HepG2 (cell line): ENCODE results near the gene RBM6. TPM values are rescaled to one million over a fixed set of nuclear protein-coding genes. Genes with fewer than 3 reads are reported as not detected.

Experiments used
- AGO1 ChIP-seq: fragments of 200-400 bp; formaldehyde crosslinking; IDR thresholded peaks from 2 replicates; pipeline ENCODE4 v1.6.1; 2017; ENCODE audit warnings: mild to moderate bottlenecking, low read depth, low read length, moderate library complexity; ENCODE audit not compliant: poor library complexity, severe bottlenecking
- GATAD2A ChIP-seq: IDR thresholded peaks from 2 replicates; pipeline ENCODE4 v1.6.1; 2016
- KLF13 ChIP-seq: sonication (generic); formaldehyde crosslinking; IDR thresholded peaks from 2 replicates; pipeline ENCODE4 v1.4.0; 2020; ENCODE audit warnings: mild to moderate bottlenecking, missing genetic modification reagents
- KLF6 ChIP-seq: IDR thresholded peaks from 2 replicates; pipeline ENCODE4 v1.8.0; 2016; ENCODE audit warnings: missing biosample characterization, missing genetic modification reagents
- RARG ChIP-seq: sonication (generic); formaldehyde crosslinking; IDR thresholded peaks from 2 replicates; pipeline ENCODE4 v1.4.0; 2020; ENCODE audit warnings: low read depth, mild to moderate bottlenecking, missing genetic modification reagents
- TEAD3 ChIP-seq: optimal IDR thresholded peaks from 2 replicates; pipeline ENCODE3; 2016; ENCODE audit warnings: borderline replicate concordance
- ZNF225 ChIP-seq: sonication (generic); formaldehyde crosslinking; IDR thresholded peaks from 2 replicates; pipeline ENCODE4 v1.4.0; 2020; ENCODE audit warnings: mild to moderate bottlenecking, missing genetic modification reagents
- ZNF263 ChIP-seq: sonication (generic); formaldehyde crosslinking; IDR thresholded peaks from 2 replicates; pipeline ENCODE4 v1.4.0; 2020; ENCODE audit warnings: missing genetic modification reagents
- ZNF264 ChIP-seq: sonication (generic); formaldehyde crosslinking; IDR thresholded peaks from 2 replicates; pipeline ENCODE4 v1.4.0; 2020; ENCODE audit warnings: missing genetic modification reagents
- ZNF343 ChIP-seq: sonication (generic); formaldehyde crosslinking; IDR thresholded peaks from 2 replicates; pipeline ENCODE4 v1.4.0; 2020; ENCODE audit warnings: mild to moderate bottlenecking, missing genetic modification reagents
- ZNF510 ChIP-seq: sonication (generic); formaldehyde crosslinking; IDR thresholded peaks from 2 replicates; pipeline ENCODE4 v1.4.0; 2020; ENCODE audit warnings: low read depth, mild to moderate bottlenecking, missing genetic modification reagents
- ZNF670 ChIP-seq: sonication (generic); formaldehyde crosslinking; IDR thresholded peaks from 2 replicates; pipeline ENCODE4 v1.8.0; 2022; ENCODE audit warnings: mild to moderate bottlenecking, missing genetic modification reagents, borderline replicate concordance
- ZNF761 ChIP-seq: sonication (generic); formaldehyde crosslinking; conservative IDR thresholded peaks from 2 replicates; pipeline ENCODE4 v1.4.0; 2020; ENCODE audit warnings: mild to moderate bottlenecking, missing genetic modification reagents
- polyA plus RNA-seq, 8 experiments: library from polyadenylated mRNA; depleted of rRNA in 3 of 8; stranded (reverse) in 7 of 8; unstranded in 1 of 8; fragments of >200 nt; fragmentation: Illumina TruSeq in 4 of 8; extraction: Trizol in 4 of 8; gene quantifications; 2 replicates each; pipeline versions ENCODE4 v1.2.1 to v1.2.3, GENCODE V29; 2011 to 2016; ENCODE audit warnings: low read depth in 4 of 8, missing spikeins in 1 of 8, mixed read lengths in 1 of 8; ENCODE audit not compliant: insufficient read depth in 1 of 8
- total RNA-seq, 5 experiments: library from RNA; depleted of rRNA; stranded (reverse); fragments of >200 nt; fragmentation: Illumina TruSeq; extraction: Trizol; gene quantifications; 2 replicates each; pipeline ENCODE4 v1.2.3, GENCODE V29; 2016; ENCODE audit warnings: low read depth in 1 of 5
- TF ChIP-seq, protein P1 (sequence below): sonication (generic); formaldehyde crosslinking; IDR thresholded peaks from 2 replicates; pipeline ENCODE4 v1.4.0; 2020; ENCODE audit warnings: missing genetic modification reagents
- TF ChIP-seq, protein P2 (sequence below): IDR thresholded peaks from 2 replicates; pipeline ENCODE4 v1.6.1; 2016
- TF ChIP-seq, protein P3 (sequence below): sonication (generic); formaldehyde crosslinking; IDR thresholded peaks from 2 replicates; pipeline ENCODE4 v1.9.0; 2021; ENCODE audit warnings: missing genetic modification reagents, borderline replicate concordance
- TF ChIP-seq, protein P4 (sequence below): sonication (generic); formaldehyde crosslinking; IDR thresholded peaks from 2 replicates; pipeline ENCODE4 v1.4.0; 2020; ENCODE audit warnings: missing genetic modification reagents

Gene RBM6
- total and polyA plus RNA-seq, 2 of the 13 experiments (the other 11 are each of a cell fraction or from before 2014, with no cell fraction given): 72.7 to 86.1 TPM

DNA sequence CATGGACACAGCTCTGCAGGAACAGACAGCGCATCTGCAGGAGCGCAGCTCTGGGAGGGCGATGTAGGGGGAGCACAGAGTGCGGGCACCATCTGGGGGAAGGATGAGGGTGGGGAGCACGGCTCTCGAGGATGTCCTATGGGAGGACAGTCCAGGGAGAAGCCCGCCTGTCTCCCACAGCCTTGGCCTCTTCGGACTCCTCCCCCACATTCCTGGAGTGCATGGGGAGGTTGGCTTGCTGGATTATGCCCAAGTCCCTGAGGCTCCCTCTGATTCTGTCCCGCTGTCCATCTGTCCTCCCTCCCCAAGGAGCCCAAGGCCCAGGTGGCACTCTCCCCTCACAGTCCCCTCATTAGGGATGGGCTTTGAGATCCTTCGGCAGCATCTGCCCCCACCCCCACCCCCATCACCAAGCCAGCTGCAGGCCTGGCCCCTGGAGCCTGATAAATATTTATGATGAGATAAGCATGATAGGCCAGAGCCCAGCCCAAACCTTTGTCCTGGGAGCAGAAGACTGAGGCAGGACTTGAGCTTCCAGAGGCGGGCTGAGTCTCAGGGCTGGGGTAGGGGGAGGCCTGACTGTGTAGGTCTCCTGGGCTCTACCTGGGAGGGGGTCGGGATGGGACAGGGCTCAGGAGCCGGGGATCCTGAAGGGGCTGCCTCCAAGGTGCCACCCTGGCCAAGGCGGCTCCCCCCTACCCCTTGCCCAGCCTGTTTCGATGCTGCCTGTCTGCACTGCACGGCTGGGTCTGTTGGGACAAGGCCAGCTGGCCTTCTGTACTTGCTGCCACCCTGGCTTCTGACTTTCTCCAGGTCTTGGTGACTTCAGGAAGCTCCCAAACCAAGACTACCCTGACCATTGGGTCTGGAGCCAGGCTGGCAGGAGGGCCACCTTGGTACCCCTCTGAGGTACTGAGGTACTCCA lies 186.6 kb downstream of the RBM6 start (continued):
- TF ChIP-seq KLF6 (CRISPR knock-in tag) (no peak), ZNF670 (no peak), AGO1 (no peak), ZNF343 (CRISPR knock-in tag) (no peak), ZNF263 (CRISPR knock-in tag) (peak; percentile 98), ZNF510 (CRISPR knock-in tag) (no peak), TEAD3 (CRISPR knock-in tag) (peak; percentile 77), ZNF264 (CRISPR knock-in tag) (no peak), ZNF225 (CRISPR knock-in tag) (no peak), ZNF761 (no peak), GATAD2A (no peak), KLF13 (CRISPR knock-in tag) (no peak), RARG (no peak)
- TF ChIP-seq, protein P1, sequence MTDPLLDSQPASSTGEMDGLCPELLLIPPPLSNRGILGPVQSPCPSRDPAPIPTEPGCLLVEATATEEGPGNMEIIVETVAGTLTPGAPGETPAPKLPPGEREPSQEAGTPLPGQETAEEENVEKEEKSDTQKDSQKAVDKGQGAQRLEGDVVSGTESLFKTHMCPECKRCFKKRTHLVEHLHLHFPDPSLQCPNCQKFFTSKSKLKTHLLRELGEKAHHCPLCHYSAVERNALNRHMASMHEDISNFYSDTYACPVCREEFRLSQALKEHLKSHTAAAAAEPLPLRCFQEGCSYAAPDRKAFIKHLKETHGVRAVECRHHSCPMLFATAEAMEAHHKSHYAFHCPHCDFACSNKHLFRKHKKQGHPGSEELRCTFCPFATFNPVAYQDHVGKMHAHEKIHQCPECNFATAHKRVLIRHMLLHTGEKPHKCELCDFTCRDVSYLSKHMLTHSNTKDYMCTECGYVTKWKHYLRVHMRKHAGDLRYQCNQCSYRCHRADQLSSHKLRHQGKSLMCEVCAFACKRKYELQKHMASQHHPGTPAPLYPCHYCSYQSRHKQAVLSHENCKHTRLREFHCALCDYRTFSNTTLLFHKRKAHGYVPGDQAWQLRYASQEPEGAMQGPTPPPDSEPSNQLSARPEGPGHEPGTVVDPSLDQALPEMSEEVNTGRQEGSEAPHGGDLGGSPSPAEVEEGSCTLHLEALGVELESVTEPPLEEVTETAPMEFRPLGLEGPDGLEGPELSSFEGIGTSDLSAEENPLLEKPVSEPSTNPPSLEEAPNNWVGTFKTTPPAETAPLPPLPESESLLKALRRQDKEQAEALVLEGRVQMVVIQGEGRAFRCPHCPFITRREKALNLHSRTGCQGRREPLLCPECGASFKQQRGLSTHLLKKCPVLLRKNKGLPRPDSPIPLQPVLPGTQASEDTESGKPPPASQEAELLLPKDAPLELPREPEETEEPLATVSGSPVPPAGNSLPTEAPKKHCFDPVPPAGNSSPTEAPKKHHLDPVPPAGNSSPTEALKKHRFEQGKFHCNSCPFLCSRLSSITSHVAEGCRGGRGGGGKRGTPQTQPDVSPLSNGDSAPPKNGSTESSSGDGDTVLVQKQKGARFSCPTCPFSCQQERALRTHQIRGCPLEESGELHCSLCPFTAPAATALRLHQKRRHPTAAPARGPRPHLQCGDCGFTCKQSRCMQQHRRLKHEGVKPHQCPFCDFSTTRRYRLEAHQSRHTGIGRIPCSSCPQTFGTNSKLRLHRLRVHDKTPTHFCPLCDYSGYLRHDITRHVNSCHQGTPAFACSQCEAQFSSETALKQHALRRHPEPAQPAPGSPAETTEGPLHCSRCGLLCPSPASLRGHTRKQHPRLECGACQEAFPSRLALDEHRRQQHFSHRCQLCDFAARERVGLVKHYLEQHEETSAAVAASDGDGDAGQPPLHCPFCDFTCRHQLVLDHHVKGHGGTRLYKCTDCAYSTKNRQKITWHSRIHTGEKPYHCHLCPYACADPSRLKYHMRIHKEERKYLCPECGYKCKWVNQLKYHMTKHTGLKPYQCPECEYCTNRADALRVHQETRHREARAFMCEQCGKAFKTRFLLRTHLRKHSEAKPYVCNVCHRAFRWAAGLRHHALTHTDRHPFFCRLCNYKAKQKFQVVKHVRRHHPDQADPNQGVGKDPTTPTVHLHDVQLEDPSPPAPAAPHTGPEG (CRISPR knock-in tag): no peak
- TF ChIP-seq, protein P2, sequence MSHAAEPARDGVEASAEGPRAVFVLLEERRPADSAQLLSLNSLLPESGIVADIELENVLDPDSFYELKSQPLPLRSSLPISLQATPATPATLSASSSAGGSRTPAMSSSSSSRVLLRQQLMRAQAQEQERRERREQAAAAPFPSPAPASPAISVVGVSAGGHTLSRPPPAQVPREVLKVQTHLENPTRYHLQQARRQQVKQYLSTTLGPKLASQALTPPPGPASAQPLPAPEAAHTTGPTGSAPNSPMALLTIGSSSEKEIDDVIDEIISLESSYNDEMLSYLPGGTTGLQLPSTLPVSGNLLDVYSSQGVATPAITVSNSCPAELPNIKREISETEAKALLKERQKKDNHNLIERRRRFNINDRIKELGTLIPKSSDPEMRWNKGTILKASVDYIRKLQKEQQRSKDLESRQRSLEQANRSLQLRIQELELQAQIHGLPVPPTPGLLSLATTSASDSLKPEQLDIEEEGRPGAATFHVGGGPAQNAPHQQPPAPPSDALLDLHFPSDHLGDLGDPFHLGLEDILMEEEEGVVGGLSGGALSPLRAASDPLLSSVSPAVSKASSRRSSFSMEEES: no peak
- TF ChIP-seq, protein P3, sequence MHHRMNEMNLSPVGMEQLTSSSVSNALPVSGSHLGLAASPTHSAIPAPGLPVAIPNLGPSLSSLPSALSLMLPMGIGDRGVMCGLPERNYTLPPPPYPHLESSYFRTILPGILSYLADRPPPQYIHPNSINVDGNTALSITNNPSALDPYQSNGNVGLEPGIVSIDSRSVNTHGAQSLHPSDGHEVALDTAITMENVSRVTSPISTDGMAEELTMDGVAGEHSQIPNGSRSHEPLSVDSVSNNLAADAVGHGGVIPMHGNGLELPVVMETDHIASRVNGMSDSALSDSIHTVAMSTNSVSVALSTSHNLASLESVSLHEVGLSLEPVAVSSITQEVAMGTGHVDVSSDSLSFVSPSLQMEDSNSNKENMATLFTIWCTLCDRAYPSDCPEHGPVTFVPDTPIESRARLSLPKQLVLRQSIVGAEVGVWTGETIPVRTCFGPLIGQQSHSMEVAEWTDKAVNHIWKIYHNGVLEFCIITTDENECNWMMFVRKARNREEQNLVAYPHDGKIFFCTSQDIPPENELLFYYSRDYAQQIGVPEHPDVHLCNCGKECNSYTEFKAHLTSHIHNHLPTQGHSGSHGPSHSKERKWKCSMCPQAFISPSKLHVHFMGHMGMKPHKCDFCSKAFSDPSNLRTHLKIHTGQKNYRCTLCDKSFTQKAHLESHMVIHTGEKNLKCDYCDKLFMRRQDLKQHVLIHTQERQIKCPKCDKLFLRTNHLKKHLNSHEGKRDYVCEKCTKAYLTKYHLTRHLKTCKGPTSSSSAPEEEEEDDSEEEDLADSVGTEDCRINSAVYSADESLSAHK (CRISPR knock-in tag): no peak
- TF ChIP-seq, protein P4, sequence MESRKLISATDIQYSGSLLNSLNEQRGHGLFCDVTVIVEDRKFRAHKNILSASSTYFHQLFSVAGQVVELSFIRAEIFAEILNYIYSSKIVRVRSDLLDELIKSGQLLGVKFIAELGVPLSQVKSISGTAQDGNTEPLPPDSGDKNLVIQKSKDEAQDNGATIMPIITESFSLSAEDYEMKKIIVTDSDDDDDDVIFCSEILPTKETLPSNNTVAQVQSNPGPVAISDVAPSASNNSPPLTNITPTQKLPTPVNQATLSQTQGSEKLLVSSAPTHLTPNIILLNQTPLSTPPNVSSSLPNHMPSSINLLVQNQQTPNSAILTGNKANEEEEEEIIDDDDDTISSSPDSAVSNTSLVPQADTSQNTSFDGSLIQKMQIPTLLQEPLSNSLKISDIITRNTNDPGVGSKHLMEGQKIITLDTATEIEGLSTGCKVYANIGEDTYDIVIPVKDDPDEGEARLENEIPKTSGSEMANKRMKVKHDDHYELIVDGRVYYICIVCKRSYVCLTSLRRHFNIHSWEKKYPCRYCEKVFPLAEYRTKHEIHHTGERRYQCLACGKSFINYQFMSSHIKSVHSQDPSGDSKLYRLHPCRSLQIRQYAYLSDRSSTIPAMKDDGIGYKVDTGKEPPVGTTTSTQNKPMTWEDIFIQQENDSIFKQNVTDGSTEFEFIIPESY (CRISPR knock-in tag): no peak
